OCI-LY1 (cell line): ENCODE measurements around the gene PER1.

Experiments
- EZH2 ChIP-seq: fragments of 200-600 bp; sonication (generic), shearing (Covaris generic); IDR thresholded peaks from 2 replicates; pipeline ENCODE4 v1.8.0; 2017; ENCODE audit warnings: borderline replicate concordance, mixed run types, mild to moderate bottlenecking, antibody characterized with exemption, low read length, moderate library complexity, mixed read lengths
- TF ChIP-seq, protein P1 (sequence below): fragments of 200-600 bp; sonication (generic), shearing (Covaris generic); IDR thresholded peaks from 2 replicates; pipeline ENCODE4 v1.5.1; 2017; ENCODE audit warnings: mild to moderate bottlenecking, antibody characterized with exemption, low read length, moderate library complexity, mixed read lengths

DNA sequence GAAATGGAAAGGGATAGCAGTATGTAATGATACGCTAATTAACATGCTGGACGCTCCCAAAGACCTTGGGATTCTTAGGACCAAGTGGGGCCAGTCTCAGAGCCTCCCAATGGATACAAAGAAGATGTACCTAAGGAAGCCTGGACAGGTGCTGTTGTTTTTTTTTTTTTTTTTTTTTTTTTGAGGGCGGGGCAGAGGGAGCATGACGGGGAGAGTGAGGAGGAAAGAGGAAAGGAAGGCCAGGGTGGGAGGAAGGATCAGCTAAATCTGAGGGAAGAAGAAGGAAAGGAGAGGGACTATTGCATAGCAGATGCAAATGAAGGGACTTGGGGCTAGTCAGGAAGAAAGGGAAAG, 8.0 kb upstream of the PER1 start:
- TF ChIP-seq, protein P1, sequence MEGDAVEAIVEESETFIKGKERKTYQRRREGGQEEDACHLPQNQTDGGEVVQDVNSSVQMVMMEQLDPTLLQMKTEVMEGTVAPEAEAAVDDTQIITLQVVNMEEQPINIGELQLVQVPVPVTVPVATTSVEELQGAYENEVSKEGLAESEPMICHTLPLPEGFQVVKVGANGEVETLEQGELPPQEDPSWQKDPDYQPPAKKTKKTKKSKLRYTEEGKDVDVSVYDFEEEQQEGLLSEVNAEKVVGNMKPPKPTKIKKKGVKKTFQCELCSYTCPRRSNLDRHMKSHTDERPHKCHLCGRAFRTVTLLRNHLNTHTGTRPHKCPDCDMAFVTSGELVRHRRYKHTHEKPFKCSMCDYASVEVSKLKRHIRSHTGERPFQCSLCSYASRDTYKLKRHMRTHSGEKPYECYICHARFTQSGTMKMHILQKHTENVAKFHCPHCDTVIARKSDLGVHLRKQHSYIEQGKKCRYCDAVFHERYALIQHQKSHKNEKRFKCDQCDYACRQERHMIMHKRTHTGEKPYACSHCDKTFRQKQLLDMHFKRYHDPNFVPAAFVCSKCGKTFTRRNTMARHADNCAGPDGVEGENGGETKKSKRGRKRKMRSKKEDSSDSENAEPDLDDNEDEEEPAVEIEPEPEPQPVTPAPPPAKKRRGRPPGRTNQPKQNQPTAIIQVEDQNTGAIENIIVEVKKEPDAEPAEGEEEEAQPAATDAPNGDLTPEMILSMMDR: no peak
- no peak for TF ChIP-seq EZH2
